C4-2B (cell line): ENCODE data around the gene AFAP1L2.

Experiments
- H3K27ac ChIP-seq: fragments of 450-650 bp; 2 replicates; pipeline ENCODE4 v1.5.1; 2017
- ZFX ChIP-seq: fragments of 450-650 bp; IDR thresholded peaks from 2 replicates; pipeline ENCODE4 v1.6.1; 2017
- TF ChIP-seq, protein P1 (sequence below): fragments of 450-650 bp; conservative IDR thresholded peaks from 2 replicates; pipeline ENCODE4 v1.5.1; 2017; ENCODE audit warnings: mild to moderate bottlenecking

Gene AFAP1L2

DNA sequence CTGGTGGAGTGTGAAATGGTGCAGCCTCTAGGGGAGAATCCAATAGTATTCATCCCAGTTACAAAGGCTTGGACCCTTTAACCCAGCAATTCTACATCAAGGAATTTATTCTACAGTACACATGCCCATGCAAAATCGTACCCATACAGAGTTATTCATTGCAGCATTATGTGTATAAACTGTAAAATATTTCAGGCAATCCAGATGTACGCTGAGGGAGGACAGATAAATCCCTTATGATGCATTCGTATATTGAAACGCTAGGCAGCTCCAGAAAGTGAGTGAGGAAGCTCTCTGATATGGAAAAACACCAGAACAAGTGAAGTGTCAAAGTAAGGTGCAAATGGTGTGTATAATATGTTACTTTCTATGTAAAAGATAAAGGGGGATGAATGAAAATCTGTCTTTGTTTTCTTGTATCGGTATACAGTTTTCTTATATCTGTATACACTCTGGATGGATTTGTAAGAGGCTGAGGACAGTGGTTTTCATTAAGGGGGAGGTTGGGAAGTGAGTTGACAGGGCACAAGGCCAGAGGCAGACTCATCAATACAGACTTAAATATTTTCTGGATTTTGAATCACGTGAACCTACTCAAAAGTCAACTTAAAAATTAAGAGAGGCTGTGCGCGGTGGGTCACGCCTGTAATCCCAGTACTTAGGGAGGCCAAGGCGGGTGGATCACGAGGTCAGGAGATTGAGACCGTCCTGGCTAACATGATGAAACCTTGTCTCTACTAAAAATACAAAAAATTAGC lies 148.1 kb downstream of the AFAP1L2 start:
- no peak for TF ChIP-seq ZFX
- TF ChIP-seq, protein P1, sequence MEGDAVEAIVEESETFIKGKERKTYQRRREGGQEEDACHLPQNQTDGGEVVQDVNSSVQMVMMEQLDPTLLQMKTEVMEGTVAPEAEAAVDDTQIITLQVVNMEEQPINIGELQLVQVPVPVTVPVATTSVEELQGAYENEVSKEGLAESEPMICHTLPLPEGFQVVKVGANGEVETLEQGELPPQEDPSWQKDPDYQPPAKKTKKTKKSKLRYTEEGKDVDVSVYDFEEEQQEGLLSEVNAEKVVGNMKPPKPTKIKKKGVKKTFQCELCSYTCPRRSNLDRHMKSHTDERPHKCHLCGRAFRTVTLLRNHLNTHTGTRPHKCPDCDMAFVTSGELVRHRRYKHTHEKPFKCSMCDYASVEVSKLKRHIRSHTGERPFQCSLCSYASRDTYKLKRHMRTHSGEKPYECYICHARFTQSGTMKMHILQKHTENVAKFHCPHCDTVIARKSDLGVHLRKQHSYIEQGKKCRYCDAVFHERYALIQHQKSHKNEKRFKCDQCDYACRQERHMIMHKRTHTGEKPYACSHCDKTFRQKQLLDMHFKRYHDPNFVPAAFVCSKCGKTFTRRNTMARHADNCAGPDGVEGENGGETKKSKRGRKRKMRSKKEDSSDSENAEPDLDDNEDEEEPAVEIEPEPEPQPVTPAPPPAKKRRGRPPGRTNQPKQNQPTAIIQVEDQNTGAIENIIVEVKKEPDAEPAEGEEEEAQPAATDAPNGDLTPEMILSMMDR = no peak
- no peak overlapping the region for H3K27ac ChIP-seq

DNA sequence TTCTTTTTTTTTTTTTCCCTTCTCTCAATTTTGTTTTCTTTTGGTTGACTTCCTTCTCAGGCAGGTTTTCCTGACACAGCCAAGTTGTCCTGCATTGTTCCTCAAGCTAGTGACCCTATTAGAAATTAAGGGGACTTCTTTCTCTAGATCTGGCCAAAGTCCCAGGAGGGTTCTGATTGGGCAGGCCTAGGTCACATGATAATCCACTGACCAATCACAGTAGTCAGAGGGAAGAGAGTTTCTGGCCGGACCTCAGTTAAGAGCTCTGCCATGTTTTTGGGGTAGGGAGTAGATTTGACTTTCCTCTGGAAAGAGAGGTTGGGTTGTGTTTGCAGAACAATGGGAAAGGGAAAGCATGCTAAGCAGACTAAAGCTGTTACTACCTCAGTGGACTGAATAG lies 149.1 kb downstream of the AFAP1L2 start:
- TF ChIP-seq, protein P1 = no peak
- no peak for TF ChIP-seq ZFX
- H3K27ac ChIP-seq = no peak overlapping the region

DNA sequence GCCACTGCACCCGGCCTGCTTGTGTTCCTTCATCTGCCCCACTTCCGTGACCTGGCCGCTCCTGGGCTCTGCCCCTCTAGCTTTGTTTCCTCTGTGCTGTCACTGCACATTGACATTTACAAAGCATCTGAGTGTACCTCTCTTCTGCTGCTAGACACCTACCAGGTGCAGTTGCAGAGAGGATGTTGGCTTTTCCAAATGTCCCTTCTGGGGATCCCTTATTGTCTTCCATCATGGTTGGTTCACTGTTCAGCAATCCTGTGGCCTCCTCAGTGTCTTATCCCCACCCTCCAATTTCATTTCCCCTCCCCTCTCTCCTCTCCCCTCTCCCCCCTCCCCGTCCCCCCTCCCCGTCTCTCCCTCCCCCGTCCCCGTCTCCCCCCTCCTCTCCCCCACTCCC lies 151.4 kb downstream of the AFAP1L2 start:
- no peak overlapping the region for H3K27ac ChIP-seq
- no peak for TF ChIP-seq ZFX
- TF ChIP-seq, protein P1 = no peak

DNA sequence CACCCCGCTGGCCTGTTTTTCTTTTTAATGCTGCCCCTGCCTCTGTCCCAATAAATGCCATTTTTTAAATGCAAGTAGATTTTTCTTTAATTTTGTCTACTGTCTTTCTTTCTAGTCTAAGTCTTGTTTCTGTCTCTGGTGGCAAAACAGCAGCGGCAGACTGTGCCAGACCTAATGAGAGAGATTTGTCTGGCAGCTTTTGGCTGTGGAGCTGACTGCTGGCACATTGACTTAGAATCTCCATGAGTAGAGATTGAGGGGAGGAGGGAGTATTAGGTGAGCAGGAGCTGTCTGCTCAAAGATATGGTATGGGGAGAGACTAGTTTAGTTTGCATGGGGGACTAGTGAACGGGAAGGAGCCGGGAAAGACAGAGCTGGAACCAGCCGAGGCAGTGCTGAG lies 152.2 kb downstream of the AFAP1L2 start:
- TF ChIP-seq, protein P1 = no peak
- TF ChIP-seq ZFX = no peak

DNA sequence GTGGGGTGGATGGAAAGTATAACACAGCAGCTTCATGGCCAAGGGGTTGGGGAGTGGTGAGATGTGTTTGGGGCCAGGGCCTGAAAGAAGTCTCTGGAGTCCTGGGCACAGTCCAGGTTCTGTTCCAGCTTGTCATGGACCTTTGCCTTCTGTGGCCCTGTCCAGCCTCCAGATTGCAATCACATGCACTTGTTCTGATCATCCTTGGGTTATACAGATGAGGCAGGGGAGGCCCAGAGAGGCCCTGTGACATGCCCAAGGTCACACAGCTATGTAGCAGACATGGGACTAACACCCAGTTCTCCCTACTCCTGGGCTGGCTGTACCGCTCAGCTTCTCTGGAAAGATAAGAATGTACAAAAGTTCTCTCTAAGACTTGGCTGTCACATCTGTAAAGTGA lies 153.6 kb downstream of the AFAP1L2 start:
- TF ChIP-seq, protein P1 = no peak
- no peak for TF ChIP-seq ZFX
- no peak overlapping the region for H3K27ac ChIP-seq

More for the DNA sequence above, 152.2 kb downstream of the AFAP1L2 start:
- H3K27ac ChIP-seq = no peak overlapping the region

DNA sequence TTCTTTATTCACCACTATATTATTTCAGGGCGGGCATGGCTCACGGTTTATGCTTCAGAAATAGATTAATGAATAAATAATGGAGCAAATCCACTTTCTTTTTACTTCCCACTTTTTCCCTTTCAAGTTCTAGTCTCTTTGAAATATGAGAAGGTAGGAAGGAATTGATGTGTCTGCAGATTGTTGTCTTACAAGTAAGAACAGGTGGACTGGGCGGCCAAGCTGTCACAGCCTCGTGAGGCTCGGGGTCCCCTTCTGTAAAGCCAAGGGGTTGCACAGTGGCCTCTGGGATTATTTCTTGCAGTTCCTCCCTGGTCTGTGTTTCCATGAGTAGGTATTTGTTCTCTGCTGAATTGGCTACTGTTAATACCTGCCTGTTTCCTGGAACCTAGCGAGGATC lies 154.1 kb downstream of the AFAP1L2 start:
- no peak overlapping the region for H3K27ac ChIP-seq
- TF ChIP-seq ZFX = no peak
- TF ChIP-seq, protein P1 = no peak

DNA sequence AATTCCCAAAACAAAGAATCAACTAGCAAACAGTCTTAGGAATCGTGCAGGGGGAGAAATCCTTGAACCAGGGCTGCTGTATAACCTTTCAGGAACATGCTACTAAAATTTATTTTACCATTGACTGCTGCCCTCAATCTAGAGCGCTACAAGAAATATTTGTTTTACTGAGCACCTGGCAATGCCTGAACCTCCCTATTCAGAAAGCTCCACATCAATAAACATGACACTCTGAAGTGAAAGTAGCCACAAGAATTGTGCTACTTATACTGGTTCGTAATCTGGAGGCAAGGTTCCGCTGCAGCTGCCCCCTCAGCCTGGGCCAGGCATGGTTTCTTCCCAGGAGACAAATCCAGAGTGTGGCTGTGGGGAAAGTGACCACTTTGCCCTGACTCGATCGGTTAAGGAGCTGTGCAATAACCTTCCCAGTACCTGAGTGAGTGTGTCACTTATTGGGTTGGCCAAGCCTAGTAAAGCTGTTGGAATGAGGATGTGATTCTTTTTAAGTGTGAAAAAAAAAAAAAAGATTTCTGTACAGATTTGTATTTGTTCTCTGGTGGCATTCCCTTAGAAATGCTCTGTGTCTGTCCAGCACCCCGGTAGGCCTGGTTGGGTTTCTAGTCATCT lies 157.5 kb downstream of the AFAP1L2 start:
- no peak for TF ChIP-seq ZFX
- TF ChIP-seq, protein P1 = no peak
- no peak overlapping the region for H3K27ac ChIP-seq
